Ureter (tissue), 1 donor: ENCODE measurements around the gene ST14. TPM values are rescaled to one million over a fixed set of nuclear protein-coding genes. Genes with fewer than 3 reads are reported as not detected.
"Not testable (repeated sequence)": the region's sequence is repeated elsewhere in the genome, so short reads cannot be mapped to it uniquely, and the experiment has no call there.

Experiments
- DNase-seq: peaks from one replicate; pipeline ENCODE4 v3.0.0-alpha.2; 2020; ENCODE audit warnings: low spot score
- total RNA-seq: library from RNA; stranded (reverse); gene quantifications from one replicate; pipeline ENCODE4 v1.2.4, GENCODE V29; 2023
- donor health status: DM: yes; HTN: yes; CAD: no.

ST14 gene
- total RNA-seq, 1 donor from 2014 or later: 103 TPM

- no peak for DNase-seq
These were observed 30.1 kb downstream of the ST14 start for GRCh38 chr11:130189492-130190210.

GRCh38 chr11:130190371-130190881, 30.8 kb downstream of the ST14 start:
- no peak for DNase-seq

GRCh38 chr11:130191896-130192295, 32.3 kb downstream of the ST14 start:
- no peak for DNase-seq

- DNase-seq: no peak
These were observed 33.3 kb downstream of the ST14 start for GRCh38 chr11:130192845-130193267.

GRCh38 chr11:130193551-130193950, 34.0 kb downstream of the ST14 start:
- DNase-seq: not testable (repeated sequence)

- DNase-seq: no peak
These were observed 34.9 kb downstream of the ST14 start for GRCh38 chr11:130194241-130195023.

GRCh38 chr11:130197386-130198035, 37.9 kb downstream of the ST14 start:
- no peak for DNase-seq

- no peak for DNase-seq
These were observed 38.7 kb downstream of the ST14 start for GRCh38 chr11:130198292-130198691.

GRCh38 chr11:130198964-130199363, 39.4 kb downstream of the ST14 start:
- no peak for DNase-seq

- DNase-seq: no peak
These were observed 40.2 kb downstream of the ST14 start for GRCh38 chr11:130199792-130200191.

- no peak for DNase-seq
These were observed 41.4 kb downstream of the ST14 start for GRCh38 chr11:130201026-130201425.

GRCh38 chr11:130202009-130202817, 42.6 kb downstream of the ST14 start:
- no peak for DNase-seq

GRCh38 chr11:130202818-130203689, 43.5 kb downstream of the ST14 start:
- DNase-seq: no peak

- DNase-seq: no peak
These were observed 44.5 kb downstream of the ST14 start for GRCh38 chr11:130203766-130204702.

- DNase-seq: no peak
These were observed 45.1 kb downstream of the ST14 start for GRCh38 chr11:130204703-130205095.

GRCh38 chr11:130206141-130206540, 46.6 kb downstream of the ST14 start:
- no peak for DNase-seq

GRCh38 chr11:130208241-130209127, 48.9 kb downstream of the ST14 start:
- peak; percentile 27 for DNase-seq
